ENCODE data around the gene MS4A5. TPM values are rescaled to one million over a fixed set of nuclear protein-coding genes. Genes with fewer than 3 reads are reported as not detected.
"Not testable (repeated sequence)": the region's sequence is repeated elsewhere in the genome, so short reads cannot be mapped to it uniquely, and the experiment has no call there.

Gene MS4A5
- total RNA-seq, 2 experiments from 2014 or later, result not detected

- Mint-ChIP-seq H3K27ac (no peak overlapping the region), H3K36me3 (no peaks in the 10 kb centered on the region), H3K27me3 (no peaks in the 10 kb centered on the region), H3K4me1 (peaks cover 8% of the 10 kb centered on the region), H3K9me3 (peaks cover 4% of the 10 kb centered on the region), H3K4me3 (no peak overlapping the region)
- POLR2A ChIA-PET, result no interaction called here
- DNase-seq (no peak), ATAC-seq (ENCODE audit: low read depth) (no peak)
Measured at GRCh38 chr11:60447846-60448245, 18.5 kb downstream of the MS4A5 start.

DNA sequence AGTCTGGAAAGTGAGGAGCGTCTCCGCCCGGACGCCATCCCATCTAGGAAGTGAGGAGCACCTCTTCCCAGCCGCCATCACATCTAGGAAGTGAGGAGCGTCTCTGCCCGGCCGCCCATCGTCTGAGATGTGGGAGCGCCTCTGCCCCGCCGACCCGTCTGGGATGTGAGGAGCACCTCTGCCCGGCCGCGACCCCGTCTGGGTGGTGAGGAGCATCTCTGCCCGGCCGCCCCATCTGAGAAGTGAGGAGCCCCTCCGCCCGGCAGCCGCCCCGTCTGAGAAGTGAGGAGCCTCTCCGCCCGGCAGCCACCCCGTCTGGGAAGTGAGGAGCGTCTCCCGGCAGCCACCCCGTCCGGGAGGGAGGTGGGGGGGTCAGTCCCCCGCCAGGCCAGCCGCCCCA, 21.8 kb downstream of the MS4A5 start:
- H3K4me1 Mint-ChIP-seq; H3K9me3 Mint-ChIP-seq; POLR2A ChIA-PET; H3K36me3 Mint-ChIP-seq; H3K27ac Mint-ChIP-seq; H3K27me3 Mint-ChIP-seq; ATAC-seq (ENCODE audit: low read depth); DNase-seq; H3K4me3 Mint-ChIP-seq: not testable (repeated sequence)

DNA sequence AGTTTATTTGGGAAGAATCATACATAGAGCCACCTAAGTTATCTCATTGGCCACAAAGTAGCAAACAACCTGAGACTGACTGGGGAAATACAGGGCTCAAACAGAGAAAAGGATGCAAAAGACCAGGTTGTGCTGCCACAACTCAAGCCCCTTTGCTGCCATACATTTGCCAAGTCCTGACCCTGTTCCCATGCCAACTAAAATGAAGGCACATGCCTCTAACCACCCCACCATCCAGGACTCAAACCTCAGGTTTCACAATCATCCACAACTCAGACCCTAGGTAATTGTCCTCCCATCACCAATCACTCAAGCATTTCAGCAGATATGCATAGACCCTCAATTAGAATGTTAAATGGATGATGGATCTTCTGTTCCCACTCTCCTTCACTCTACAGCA, 24.8 kb downstream of the MS4A5 start:
- Mint-ChIP-seq H3K27ac (no peak overlapping the region), H3K27me3 (peaks cover 6% of the 10 kb centered on the region), H3K4me1 (no peaks in the 10 kb centered on the region), H3K4me3 (no peak overlapping the region), H3K36me3 (no peaks in the 10 kb centered on the region), H3K9me3 (peaks cover 4% of the 10 kb centered on the region)
- POLR2A ChIA-PET, result no interaction called here
- no peak for ATAC-seq (ENCODE audit: low read depth)
- DNase-seq, result no peak

DNA sequence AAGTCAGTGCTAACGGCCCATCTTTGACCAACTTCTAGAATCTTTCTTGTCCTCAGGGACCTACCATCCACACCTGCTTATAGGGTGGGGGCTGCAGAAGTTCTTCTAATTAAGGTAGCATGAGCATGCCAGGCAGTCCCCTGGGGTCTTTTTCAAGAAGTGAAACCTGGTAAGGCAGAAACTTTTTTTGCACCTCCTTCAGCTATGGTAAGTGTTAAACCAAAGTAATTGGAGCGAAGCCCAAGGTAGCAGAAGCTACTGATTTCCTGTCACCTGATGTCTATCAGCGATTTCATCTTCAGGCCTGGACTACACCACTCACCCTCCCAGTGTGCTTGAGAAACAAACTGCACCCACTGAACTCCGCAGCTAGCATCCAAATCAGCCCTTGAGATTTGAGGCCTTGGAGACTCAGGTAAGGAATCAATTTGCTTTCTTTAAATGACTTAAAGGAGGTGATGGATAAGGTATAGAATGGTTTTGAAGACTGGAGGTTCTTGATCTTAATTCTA, 26.2 kb downstream of the MS4A5 start, which contains the start of gene MS4A1:
TSS of gene MS4A1 (plus strand) at position 317 of the 512 bp plus-strand sequence. CDS start 6,528 bp downstream, outside the sequence.
- ATAC-seq (ENCODE audit: low read depth) (no peak), DNase-seq (no peak)
- Mint-ChIP-seq H3K9me3 (no peaks in the 10 kb centered on the region), H3K27ac (no peak within 1 kb of the TSS), H3K4me1 (no peaks in the 10 kb centered on the region), H3K4me3 (no peak within 1 kb of the TSS), H3K36me3 (no peaks in the 10 kb centered on the region), H3K27me3 (peaks cover 6% of the 10 kb centered on the region)
- POLR2A ChIA-PET, result no interaction called here

- POLR2A ChIA-PET, result no interaction called here
- Mint-ChIP-seq H3K4me1 (no peaks in the 10 kb centered on the region), H3K27ac (no peak overlapping the region), H3K36me3 (no peaks in the 10 kb centered on the region), H3K9me3 (no peaks in the 10 kb centered on the region), H3K4me3 (no peak overlapping the region), H3K27me3 (peaks cover 6% of the 10 kb centered on the region)
- no peak for DNase-seq
- no peak for ATAC-seq (ENCODE audit: low read depth)
Measured at GRCh38 chr11:60457576-60457975, 28.2 kb downstream of the MS4A5 start.

DNA sequence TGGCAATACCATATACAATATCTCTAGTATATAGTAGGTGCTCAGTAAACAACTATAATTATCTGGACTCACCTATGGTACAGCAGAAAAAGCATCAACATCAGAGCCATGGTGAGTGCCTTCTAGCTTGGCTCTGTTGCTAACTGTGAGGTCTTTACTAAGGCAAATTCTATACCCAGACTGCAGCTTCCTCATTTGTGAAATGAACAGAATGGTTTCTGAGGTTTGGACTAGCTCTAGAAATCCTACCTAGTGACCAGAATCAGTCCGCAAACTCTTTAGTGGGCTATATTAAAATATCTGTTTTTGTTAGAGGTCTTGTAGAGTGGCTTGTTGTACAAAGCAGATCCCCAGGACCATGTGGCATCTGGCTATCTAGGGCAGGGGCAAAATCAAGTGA, 30.0 kb downstream of the MS4A5 start:
- DNase-seq (no peak), ATAC-seq (ENCODE audit: low read depth) (no peak)
- peaks cover 12% of the 10 kb centered on the region for H3K27me3 Mint-ChIP-seq
- H3K36me3 Mint-ChIP-seq, result no peaks in the 10 kb centered on the region
- peaks cover 1% of the 10 kb centered on the region for H3K4me1 Mint-ChIP-seq
- H3K27ac Mint-ChIP-seq, result no peak overlapping the region
- POLR2A ChIA-PET, result no interaction called here
- H3K4me3 Mint-ChIP-seq, result no peak overlapping the region
- no peaks in the 10 kb centered on the region for H3K9me3 Mint-ChIP-seq

DNA sequence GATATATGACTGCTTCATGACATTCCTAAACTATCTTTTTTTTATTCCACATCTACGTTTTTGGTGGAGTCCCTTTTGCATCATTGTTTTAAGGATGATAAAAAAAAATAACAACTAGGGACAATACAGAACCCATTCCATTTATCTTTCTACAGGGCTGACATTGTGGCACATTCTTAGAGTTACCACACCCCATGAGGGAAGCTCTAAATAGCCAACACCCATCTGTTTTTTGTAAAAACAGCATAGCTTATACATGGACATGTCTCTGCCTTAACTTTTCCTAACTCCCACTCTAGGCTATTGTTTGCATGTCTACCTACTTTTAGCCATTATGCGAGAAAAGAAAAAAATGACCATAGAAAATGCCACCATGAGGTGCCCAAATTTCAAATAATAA, 39.5 kb downstream of the MS4A5 start:
- H3K36me3 Mint-ChIP-seq, result no peaks in the 10 kb centered on the region
- DNase-seq (no peak), ATAC-seq (ENCODE audit: low read depth) (no peak)
- POLR2A ChIA-PET, result no interaction called here
- no peak overlapping the region for H3K27ac Mint-ChIP-seq
- no peak overlapping the region for H3K4me3 Mint-ChIP-seq
- no peaks in the 10 kb centered on the region for H3K4me1 Mint-ChIP-seq
- no peaks in the 10 kb centered on the region for H3K9me3 Mint-ChIP-seq
- peaks cover 21% of the 10 kb centered on the region for H3K27me3 Mint-ChIP-seq

DNA sequence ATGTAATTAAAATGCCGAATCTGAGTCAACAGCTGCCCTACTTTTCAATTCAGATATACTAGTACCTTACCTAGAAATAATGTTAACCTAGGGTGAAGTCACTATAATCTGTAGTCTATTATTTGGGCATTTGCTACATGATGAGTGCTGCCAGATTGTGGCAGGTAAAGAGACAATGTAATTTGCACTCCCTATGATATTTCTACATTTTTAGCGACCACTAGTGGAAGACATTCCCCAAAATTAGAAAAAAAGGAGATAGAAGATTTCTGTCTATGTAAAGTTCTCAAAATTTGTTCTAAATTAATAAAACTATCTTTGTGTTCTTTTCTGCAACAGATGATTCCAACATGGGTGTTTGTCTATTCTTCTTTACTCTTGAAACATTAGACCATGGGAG, 40.4 kb downstream of the MS4A5 start:
- DNase-seq, result no peak
- no peak overlapping the region for H3K4me3 Mint-ChIP-seq
- POLR2A ChIA-PET, result no interaction called here
- no peak overlapping the region for H3K27ac Mint-ChIP-seq
- peaks cover 17% of the 10 kb centered on the region for H3K27me3 Mint-ChIP-seq
- H3K9me3 Mint-ChIP-seq, result no peaks in the 10 kb centered on the region
- ATAC-seq (ENCODE audit: low read depth), result no peak
- no peaks in the 10 kb centered on the region for H3K4me1 Mint-ChIP-seq
- no peaks in the 10 kb centered on the region for H3K36me3 Mint-ChIP-seq

DNA sequence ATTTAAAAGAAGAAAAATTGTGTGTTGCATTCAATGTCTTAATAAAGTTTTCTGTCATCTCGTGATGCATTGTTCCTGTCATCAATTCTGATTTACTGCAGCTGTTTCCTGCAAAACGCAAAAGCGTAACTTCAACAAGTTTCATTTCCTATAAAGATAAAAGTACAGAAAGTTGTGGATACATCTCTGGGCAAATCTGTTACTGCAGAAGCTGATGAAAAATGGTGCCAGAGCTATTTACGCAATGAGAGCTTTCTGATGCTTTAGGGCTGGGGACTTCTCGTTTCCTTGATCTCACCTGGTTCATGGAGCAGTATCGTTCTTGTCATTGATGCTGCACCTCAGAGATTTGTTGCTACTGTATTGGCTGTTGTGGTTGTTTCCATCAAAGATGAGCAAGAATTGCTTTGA, 47.7 kb downstream of the MS4A5 start:
- Mint-ChIP-seq H3K9me3 (no peaks in the 10 kb centered on the region), H3K27me3 (peaks cover 21% of the 10 kb centered on the region), H3K36me3 (no peaks in the 10 kb centered on the region), H3K27ac (no peak overlapping the region), H3K4me3 (no peak overlapping the region), H3K4me1 (no peaks in the 10 kb centered on the region)
- no peak for ATAC-seq (ENCODE audit: low read depth)
- DNase-seq, result no peak
- POLR2A ChIA-PET, result no interaction called here

DNA sequence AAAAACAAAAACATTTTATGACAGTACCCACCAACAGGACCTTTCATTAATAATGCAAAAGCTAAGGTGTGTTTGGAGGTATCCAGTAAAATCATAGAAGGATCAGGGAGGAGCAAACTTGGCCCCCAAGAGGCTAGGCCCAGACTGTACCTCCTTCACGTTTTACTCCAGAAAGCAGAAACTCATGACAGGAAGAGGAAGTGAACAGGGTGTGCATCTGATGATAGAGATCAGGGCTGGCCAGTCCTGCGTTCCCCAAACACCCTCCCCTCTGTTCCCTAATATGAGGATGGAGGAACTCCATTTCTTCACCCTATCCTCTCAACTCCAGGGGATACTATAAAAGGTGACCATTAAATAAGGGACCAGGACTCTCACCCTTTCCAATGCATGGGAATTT, 53.0 kb downstream of the MS4A5 start:
- peaks cover 2% of the 10 kb centered on the region for H3K4me1 Mint-ChIP-seq
- H3K27ac Mint-ChIP-seq, result no peak overlapping the region
- DNase-seq, result no peak
- no peak overlapping the region for H3K4me3 Mint-ChIP-seq
- H3K36me3 Mint-ChIP-seq, result no peaks in the 10 kb centered on the region
- ATAC-seq (ENCODE audit: low read depth), result no peak
- no peaks in the 10 kb centered on the region for H3K9me3 Mint-ChIP-seq
- POLR2A ChIA-PET, result no interaction called here
- H3K27me3 Mint-ChIP-seq, result peaks cover 20% of the 10 kb centered on the region

DNA sequence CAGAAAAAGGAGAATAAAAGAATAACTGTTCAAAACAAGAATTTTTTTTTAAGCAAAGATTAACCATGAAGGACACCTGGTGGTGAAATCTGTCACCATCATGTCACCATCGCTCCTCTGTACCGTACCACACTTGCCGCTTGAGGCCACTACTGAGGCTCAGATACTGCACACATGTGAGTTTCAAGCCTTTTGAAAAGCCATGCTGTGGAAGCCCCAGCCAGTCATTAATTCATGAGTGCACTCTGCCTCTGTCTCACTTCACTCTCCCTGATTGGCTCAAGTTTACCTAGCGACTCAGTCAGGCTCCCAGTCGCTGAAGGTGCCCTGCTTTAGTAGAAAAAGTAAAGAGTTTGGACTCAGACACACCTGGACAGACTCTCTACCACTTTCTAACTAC, 56.6 kb downstream of the MS4A5 start:
- peaks cover 2% of the 10 kb centered on the region for H3K4me1 Mint-ChIP-seq
- no peaks in the 10 kb centered on the region for H3K36me3 Mint-ChIP-seq
- no peak overlapping the region for H3K27ac Mint-ChIP-seq
- no peaks in the 10 kb centered on the region for H3K9me3 Mint-ChIP-seq
- ATAC-seq (ENCODE audit: low read depth), result no peak
- peaks cover 9% of the 10 kb centered on the region for H3K27me3 Mint-ChIP-seq
- no peak for DNase-seq
- POLR2A ChIA-PET, result no interaction called here
- no peak overlapping the region for H3K4me3 Mint-ChIP-seq

GRCh38 chr11:60492488-60493009, 63.2 kb downstream of the MS4A5 start, which contains the start of gene MS4A12:
TSS of gene MS4A12 (plus strand) at chr11:60492778. CDS start at chr11:60497319, 4,541 bp downstream.
- H3K4me3 Mint-ChIP-seq, result no peak within 1 kb of the TSS
- no peak for DNase-seq
- peaks cover 31% of the 10 kb centered on the region for H3K27me3 Mint-ChIP-seq
- ATAC-seq (ENCODE audit: low read depth), result no peak
- H3K36me3 Mint-ChIP-seq, result no peaks in the 10 kb centered on the region
- H3K4me1 Mint-ChIP-seq, result no peaks in the 10 kb centered on the region
- no peaks in the 10 kb centered on the region for H3K9me3 Mint-ChIP-seq
- POLR2A ChIA-PET, result no interaction called here
- H3K27ac Mint-ChIP-seq, result no peak within 1 kb of the TSS

DNA sequence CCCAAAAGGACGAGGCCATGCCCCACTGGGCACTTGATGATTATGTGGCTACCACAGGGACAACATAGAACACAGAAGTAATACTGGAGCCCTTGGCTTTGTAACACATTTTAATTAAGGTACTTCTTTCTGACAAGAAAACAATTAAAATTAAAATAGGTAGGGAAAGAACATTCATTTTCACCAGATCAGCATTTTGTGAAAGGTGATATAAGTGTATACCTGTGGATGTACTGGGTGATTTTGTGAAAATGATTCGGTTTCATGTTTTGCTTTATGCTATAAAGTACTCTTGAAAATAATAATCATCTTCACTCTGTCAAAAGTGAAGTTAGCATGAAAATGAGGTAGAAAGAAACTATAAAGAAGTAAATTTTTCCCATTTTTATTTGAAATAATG, 64.1 kb downstream of the MS4A5 start:
- POLR2A ChIA-PET, result no interaction called here
- no peaks in the 10 kb centered on the region for H3K9me3 Mint-ChIP-seq
- DNase-seq, result no peak
- no peaks in the 10 kb centered on the region for H3K4me1 Mint-ChIP-seq
- peaks cover 37% of the 10 kb centered on the region for H3K27me3 Mint-ChIP-seq
- no peak for ATAC-seq (ENCODE audit: low read depth)
- H3K36me3 Mint-ChIP-seq, result no peaks in the 10 kb centered on the region
- H3K27ac Mint-ChIP-seq, result no peak overlapping the region
- no peak overlapping the region for H3K4me3 Mint-ChIP-seq
